Loucy (cell line): ENCODE results near the gene DPP4.

Experiments used
- H2AFZ ChIP-seq: fragments of 200-600 bp; sonication (generic); 2 replicates; pipeline ENCODE4 v1.6.0; 2016; ENCODE audit warnings: antibody characterized with exemption, mild to moderate bottlenecking, low read length, moderate library complexity
- H3F3A ChIP-seq: fragments of 200-600 bp; 2 replicates; pipeline ENCODE4 v1.6.0; 2016; ENCODE audit warnings: antibody characterized with exemption, low read depth, mild to moderate bottlenecking
- H3K27me3 ChIP-seq: fragments of 200-600 bp; sonication (generic); 2 replicates; pipeline ENCODE4 v1.6.1; 2014; ENCODE audit warnings: low read length, mild to moderate bottlenecking; ENCODE audit not compliant: insufficient read depth, poor library complexity, severe bottlenecking
- H3K36me3 ChIP-seq: fragments of 200-600 bp; sonication (generic); 2 replicates; pipeline ENCODE4 v1.6.1; 2016; ENCODE audit warnings: low read length; ENCODE audit not compliant: insufficient read depth
- H3K4me1 ChIP-seq: fragments of 200-600 bp; sonication (generic); 2 replicates; pipeline ENCODE4 v1.5.1; 2014; ENCODE audit warnings: low read length, mild to moderate bottlenecking; ENCODE audit not compliant: insufficient read depth, poor library complexity, severe bottlenecking
- H3K4me2 ChIP-seq: fragments of 200-600 bp; sonication (generic); 2 replicates; pipeline ENCODE4 v1.6.0; 2014; ENCODE audit warnings: antibody characterized with exemption, low read length, low read depth, mild to moderate bottlenecking; ENCODE audit not compliant: poor library complexity, severe bottlenecking
- H3K4me3 ChIP-seq: fragments of 200-600 bp; sonication (generic); 2 replicates; pipeline ENCODE4 v1.5.1; 2014; ENCODE audit warnings: low read length, mild to moderate bottlenecking, mixed read lengths; ENCODE audit not compliant: poor library complexity, severe bottlenecking
- H3K79me2 ChIP-seq: fragments of 200-600 bp; sonication (generic); 2 replicates; pipeline ENCODE4 v1.6.1; 2014; ENCODE audit warnings: low read length; ENCODE audit not compliant: insufficient read depth
- H3K9ac ChIP-seq: fragments of 200-600 bp; sonication (generic); 2 replicates; pipeline ENCODE4 v1.6.0; 2014; ENCODE audit warnings: mild to moderate bottlenecking, low read depth, low read length, moderate library complexity; ENCODE audit not compliant: poor library complexity, severe bottlenecking
- H3K9me2 ChIP-seq: fragments of 200-600 bp; sonication (generic); replicated peaks from 2 replicates; pipeline ENCODE4 v1.6.1; 2016; ENCODE audit warnings: low read depth, low read length, mixed read lengths
- H3K9me3 ChIP-seq: fragments of 200-600 bp; sonication (generic); 2 replicates; pipeline ENCODE4 v1.6.1; 2014; ENCODE audit warnings: mild to moderate bottlenecking, antibody characterized with exemption, low read length, low read depth; ENCODE audit not compliant: insufficient read depth
- H4K20me1 ChIP-seq: fragments of 200-600 bp; sonication (generic); 2 replicates; pipeline ENCODE4 v1.6.0; 2014; ENCODE audit warnings: antibody characterized with exemption, low read length, mild to moderate bottlenecking; ENCODE audit not compliant: insufficient read depth, poor library complexity, severe bottlenecking
- EZH2phosphoT487 ChIP-seq: fragments of 200-600 bp; IDR thresholded peaks from 2 replicates; pipeline ENCODE4 v1.6.1; 2018; ENCODE audit warnings: antibody characterized with exemption, mild to moderate bottlenecking, moderate library complexity, borderline replicate concordance
- TF ChIP-seq, protein P1 (sequence below): fragments of 200-600 bp; sonication (generic); conservative IDR thresholded peaks from 2 replicates; pipeline ENCODE4 v1.5.1; 2014; ENCODE audit warnings: mild to moderate bottlenecking, antibody characterized with exemption, low read length

DPP4 gene

DNA sequence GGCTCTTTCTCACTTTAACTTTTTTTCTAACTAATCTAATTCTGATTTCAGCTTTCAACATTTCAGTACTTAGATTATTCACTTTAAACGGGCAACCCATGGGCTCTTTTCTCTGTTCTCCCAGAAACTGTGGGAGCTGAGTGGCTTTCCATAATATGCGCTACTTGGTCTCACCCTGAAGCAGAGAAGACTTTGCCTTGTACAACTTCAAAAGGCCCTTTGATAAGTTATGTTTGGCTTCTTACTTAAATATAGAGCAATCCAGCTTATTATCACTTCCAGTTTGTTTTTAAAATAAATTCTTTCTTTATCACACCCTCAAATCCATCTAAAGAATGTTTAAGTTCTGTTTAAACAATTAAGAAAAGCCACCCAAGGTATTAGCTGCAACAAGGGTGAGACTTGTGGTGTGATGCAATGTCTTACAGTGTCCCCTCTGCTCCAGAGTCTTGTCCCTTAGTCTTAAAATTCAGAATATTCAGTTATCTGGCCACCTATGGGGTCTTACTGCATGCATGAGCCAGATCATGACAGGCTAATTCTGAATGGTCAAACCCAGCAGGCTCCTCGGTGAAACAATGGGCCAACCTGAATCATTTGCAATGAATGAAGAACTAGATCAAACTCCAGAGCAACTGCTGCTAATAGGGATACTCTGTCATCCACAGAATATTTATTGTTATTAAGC lies 39.2 kb upstream of the DPP4 start:
- no peak for TF ChIP-seq EZH2phosphoT487
- TF ChIP-seq, protein P1, sequence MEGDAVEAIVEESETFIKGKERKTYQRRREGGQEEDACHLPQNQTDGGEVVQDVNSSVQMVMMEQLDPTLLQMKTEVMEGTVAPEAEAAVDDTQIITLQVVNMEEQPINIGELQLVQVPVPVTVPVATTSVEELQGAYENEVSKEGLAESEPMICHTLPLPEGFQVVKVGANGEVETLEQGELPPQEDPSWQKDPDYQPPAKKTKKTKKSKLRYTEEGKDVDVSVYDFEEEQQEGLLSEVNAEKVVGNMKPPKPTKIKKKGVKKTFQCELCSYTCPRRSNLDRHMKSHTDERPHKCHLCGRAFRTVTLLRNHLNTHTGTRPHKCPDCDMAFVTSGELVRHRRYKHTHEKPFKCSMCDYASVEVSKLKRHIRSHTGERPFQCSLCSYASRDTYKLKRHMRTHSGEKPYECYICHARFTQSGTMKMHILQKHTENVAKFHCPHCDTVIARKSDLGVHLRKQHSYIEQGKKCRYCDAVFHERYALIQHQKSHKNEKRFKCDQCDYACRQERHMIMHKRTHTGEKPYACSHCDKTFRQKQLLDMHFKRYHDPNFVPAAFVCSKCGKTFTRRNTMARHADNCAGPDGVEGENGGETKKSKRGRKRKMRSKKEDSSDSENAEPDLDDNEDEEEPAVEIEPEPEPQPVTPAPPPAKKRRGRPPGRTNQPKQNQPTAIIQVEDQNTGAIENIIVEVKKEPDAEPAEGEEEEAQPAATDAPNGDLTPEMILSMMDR, result no peak
- H3F3A ChIP-seq, result no peaks in the 10 kb centered on the region
- no peaks in the 10 kb centered on the region for H3K27me3 ChIP-seq
- no peaks in the 10 kb centered on the region for H4K20me1 ChIP-seq
- no peaks in the 10 kb centered on the region for H3K36me3 ChIP-seq
- H3K79me2 ChIP-seq, result no peaks in the 10 kb centered on the region
- no peak overlapping the region for H3K4me2 ChIP-seq
- no peak overlapping the region for H3K9ac ChIP-seq
- H3K9me3 ChIP-seq, result no peaks in the 10 kb centered on the region
- peaks cover 7% of the 10 kb centered on the region for H3K4me1 ChIP-seq
- no peak overlapping the region for H2AFZ ChIP-seq
- H3K9me2 ChIP-seq, result no peaks in the 10 kb centered on the region
- H3K4me3 ChIP-seq, result no peak overlapping the region

DNA sequence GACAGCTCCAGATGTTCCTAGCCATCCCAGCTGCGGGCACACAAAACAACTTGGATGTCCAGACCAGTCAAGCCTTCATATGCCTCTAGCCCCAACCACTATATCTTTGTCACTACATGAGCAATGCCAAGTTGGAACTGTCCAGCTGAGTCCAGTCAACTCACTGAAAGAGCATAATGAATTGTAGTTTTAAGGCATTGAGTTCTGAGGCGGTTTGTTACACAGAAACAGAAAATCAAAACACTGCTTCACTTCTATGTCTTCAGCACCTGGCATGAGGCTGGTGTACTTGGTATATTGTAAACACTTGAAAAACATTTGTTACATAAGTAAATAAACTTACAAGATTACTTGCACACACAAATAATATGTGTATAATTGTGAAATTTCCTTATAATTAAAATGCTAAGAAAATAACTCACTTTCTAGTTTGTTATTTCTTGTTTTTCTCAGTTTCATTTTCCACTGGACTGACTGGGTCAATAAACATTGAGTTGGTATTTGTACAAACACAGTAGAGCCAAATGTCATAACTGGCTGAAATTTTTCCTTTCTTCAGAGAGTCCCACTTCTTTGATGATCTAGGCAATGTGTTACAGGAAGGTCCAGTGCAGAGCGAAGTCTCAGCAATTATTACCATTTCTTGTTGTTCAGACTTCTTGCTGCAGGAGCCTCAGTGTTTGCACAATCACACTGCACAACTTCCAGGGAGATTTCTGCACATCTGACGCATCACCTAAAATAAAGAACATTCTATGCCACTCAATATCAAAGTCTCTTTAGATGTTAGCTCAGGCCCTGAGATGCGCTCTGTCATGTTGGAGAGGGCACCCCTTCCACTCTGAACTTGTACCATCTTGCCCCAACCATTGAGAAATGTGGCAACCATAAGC lies 38.2 kb upstream of the DPP4 start:
- H3K9me2 ChIP-seq, result no peaks in the 10 kb centered on the region
- H3K4me3 ChIP-seq, result no peak overlapping the region
- H3K36me3 ChIP-seq, result no peaks in the 10 kb centered on the region
- H2AFZ ChIP-seq, result no peak overlapping the region
- H3K79me2 ChIP-seq, result no peaks in the 10 kb centered on the region
- H3K9me3 ChIP-seq, result no peaks in the 10 kb centered on the region
- no peaks in the 10 kb centered on the region for H4K20me1 ChIP-seq
- no peak overlapping the region for H3K4me2 ChIP-seq
- no peak overlapping the region for H3K9ac ChIP-seq
- TF ChIP-seq EZH2phosphoT487, result no peak
- TF ChIP-seq, protein P1, result no peak
- H3K27me3 ChIP-seq, result no peaks in the 10 kb centered on the region
- H3K4me1 ChIP-seq, result peaks cover 7% of the 10 kb centered on the region
- no peaks in the 10 kb centered on the region for H3F3A ChIP-seq

DNA sequence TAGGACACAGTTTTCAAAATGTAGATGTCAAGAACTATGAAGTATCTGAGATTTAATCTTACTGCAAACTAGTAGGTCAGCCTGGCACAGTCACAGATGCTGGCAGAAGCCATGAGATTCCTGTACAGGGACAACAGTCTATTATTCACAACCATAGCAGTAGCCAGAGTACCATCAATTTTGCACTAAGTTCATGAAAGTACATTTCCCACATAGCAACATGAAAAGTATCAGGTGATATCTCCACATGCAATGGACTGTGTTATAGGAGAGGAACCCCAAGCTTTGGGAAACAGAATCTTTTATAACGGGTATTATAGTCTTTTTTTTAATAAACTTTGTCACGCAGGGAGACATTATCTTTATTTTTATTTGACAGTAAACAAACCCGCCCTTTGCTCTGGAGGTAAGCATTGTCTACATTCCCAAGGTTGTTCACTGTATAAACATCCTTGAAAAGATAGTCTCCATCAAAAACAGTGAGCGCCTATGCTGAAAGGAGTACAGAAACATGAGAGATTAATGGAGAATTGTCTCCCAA lies 33.4 kb upstream of the DPP4 start:
- Histone ChIP-seq H3K4me2 (no peak overlapping the region), H3K9me2 (no peaks in the 10 kb centered on the region), H3K9ac (no peak overlapping the region)

More for the DNA sequence above, 33.4 kb upstream of the DPP4 start:
- Histone ChIP-seq H3K79me2 (no peaks in the 10 kb centered on the region), H3F3A (no peaks in the 10 kb centered on the region), H3K4me3 (no peak overlapping the region), H3K4me1 (no peaks in the 10 kb centered on the region), H3K27me3 (no peaks in the 10 kb centered on the region), H4K20me1 (no peaks in the 10 kb centered on the region), H3K36me3 (no peaks in the 10 kb centered on the region), H3K9me3 (no peaks in the 10 kb centered on the region), H2AFZ (no peak overlapping the region)
- no peak for TF ChIP-seq EZH2phosphoT487
- TF ChIP-seq, protein P1, result no peak
